Posterior cingulate gyrus (tissue), 11 donors: ENCODE data around the gene SNAP29.
A peak's percentile ranks its signal among the peaks of the same experiment; 100 is the strongest.
"Not testable (repeated sequence)": the region's sequence is repeated elsewhere in the genome, so short reads cannot be mapped to it uniquely, and the experiment has no call there.

ENCODE experiments used
- DNase-seq, 10 donors: peaks; one replicate each; pipeline versions ENCODE4 v3.0.0 to v3.0.0-alpha.2; 2020 to 2021; ENCODE audit warnings: mixed read lengths in 3 of 10
- intact Hi-C: fragments of 100-400 bp; cut with DNase I; formaldehyde crosslinking; loops from one replicate; pipeline ENCODE4 v1.15.1; 2023

SNAP29 gene

DNA sequence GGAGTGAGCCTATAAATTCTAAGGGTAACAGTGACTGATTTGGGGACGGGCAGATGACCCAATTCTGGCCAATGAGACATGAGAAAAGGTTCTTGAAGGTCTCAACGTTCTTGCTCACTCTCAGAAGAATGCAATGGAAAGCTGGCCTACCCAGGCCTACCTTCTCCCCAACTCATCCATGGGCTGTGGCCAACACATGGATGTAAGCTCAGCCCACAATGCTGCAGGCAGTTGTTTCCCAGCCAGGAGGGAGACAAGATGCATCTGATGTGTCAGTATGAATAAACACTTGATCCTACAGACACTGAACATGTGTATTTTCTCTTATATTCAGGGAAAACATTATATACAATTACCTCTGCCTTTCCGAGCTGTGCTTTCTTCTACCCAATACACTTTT lies 24.6 kb upstream of the SNAP29 start:
- intact Hi-C loops: no loop called here
- DNase-seq: no peak

GRCh38 chr22:20834725-20835124 lies 24.1 kb upstream of the SNAP29 start:
- intact Hi-C loops: no loop called here

DNA sequence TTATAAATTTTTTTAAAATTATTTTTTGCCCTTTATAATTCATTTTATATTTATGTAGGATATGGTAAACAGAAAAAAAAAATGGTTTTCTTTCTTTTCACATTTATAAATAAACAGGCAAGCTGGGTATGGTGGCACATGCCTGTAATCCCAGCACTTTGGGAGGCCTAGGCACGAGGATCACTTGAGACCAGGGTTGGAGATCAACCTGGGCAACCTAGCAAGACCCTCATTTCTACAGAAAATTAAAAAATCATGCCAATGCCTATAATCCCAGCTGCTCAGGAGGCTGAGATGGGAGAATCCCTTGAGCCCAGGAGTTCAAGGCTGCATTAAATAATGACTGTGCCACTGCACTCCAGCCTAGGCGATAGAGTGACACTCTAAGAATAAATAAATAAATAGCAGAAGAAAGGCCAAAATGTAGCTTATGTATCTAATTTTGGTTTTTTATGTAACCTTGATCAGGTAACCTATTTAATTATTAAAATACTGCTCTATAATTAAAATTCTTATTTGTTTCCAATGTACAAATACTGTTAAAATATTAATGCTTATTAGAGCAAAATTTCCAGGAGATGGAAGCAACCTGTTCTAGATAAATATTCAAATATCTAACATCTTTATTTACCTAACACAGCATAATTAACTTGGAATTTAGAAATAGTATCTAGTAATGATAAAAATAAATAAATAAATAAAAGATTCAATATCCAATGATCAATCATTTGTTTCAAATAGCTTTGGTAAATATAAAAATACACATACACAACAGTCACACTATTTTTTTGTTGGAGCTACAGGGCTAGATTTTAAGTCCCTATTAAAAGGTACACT lies 21.6 kb upstream of the SNAP29 start:
- DNase-seq: no peak
- intact Hi-C loops: no loop called here

More at GRCh38 chr22:20834725-20835124, 24.1 kb upstream of the SNAP29 start:
- DNase-seq: no peak

- intact Hi-C loops, DNase-seq: not testable (repeated sequence)
Observed at GRCh38 chr22:20839354-20839753, 19.5 kb upstream of the SNAP29 start.

- intact Hi-C loops: no loop called here
- DNase-seq: no peak
Observed at GRCh38 chr22:20839837-20840645, 18.8 kb upstream of the SNAP29 start.

DNA sequence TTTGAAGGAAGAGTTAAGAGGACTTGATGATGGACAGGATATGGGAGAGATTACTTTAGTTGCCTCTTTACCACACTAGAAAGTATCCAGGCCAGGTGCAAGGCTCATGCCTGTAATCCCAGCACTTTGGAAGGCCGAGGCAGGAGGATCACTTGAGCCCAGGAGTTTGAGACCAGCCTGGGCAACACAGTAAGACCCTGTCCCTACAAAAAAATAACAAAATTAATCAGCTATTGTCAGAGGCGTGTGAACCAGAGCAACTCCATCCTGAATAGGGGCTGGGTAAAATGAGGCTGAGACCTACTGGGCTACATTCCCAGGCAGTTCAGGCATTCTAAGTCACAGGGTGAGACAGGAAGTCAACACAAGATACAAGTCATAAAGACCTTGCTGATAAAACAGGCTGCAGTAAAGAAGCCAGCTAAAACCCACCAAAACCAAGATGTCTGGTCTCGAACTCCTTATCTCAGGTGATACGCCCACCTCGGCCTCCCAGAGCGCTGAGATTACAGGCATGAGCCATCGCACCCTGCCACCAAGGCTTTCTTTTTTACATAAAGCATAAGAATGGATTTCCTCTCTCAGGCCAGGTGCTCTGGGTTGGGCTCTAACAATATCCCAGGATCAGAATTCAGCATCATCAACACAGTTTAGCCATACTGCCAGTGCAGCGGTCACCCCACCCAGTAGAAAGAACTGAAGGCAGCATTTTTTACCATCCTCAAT lies 18.0 kb upstream of the SNAP29 start:
- no peak for DNase-seq
- intact Hi-C loops: no loop called here

DNA sequence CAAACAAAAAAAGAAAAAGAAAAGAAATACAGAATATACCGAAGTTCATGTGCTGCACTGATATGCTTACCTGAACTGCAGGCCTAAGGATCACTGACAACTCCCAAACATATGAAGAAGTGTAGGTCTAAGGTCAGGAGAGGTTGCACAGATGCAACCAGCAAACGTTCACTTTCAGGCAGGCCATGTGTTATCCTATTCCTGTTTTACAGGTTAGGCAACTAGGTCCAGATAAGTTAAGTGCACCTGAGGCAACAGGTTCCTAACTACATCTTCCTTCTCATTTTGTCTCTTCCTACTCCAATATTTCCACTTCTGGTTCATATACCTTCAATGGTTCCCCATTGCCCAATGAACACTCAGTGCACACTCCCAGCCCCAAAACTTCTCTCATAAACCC lies 15.3 kb upstream of the SNAP29 start:
- intact Hi-C loops: no loop called here
- no peak for DNase-seq

GRCh38 chr22:20844055-20845037 lies 14.5 kb upstream of the SNAP29 start:
- intact Hi-C loops: no loop called here
- no peak for DNase-seq

- no peak for DNase-seq
- intact Hi-C loops: no loop called here
Observed at GRCh38 chr22:20847318-20847822, 11.4 kb upstream of the SNAP29 start.

DNA sequence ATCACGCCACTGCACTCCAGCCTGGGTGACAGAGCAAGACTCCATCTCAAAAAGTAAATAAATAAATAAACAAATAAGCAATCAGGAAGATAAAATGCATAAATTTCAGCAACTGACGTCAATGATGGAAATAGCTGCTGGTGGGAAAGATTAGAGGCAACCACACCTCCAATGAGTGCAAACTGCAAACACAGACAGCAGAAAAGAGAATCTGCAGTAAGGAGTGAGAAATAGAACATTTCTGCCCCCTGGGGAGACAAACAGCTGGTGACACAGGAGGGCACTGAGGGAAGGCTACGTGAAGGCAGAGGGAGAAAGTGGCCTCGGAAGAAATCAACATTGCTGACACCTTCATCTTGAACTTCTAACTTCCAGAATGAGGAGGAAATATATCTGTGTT lies 6.7 kb upstream of the SNAP29 start:
- intact Hi-C loops: no loop called here
- DNase-seq: no peak

DNA sequence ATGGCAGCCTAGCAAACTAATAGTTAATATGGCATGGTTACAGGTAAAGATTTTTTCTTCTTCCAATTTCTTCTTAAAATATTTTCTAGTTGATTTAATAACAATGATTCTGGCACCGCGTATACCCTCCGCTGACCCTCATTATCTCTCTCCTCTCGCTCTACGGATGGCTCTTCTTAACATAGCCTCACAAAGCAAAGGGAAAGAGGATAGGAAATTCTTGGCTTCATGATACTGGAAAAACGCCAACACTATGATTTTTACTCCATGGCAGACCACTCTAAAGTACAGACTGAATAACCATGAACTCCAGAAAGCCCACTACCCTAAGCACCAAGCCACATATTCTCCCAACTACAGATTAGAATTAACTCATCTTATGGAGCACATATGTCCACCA lies 6.3 kb upstream of the SNAP29 start:
- DNase-seq: no peak
- intact Hi-C loops: no loop called here

GRCh38 chr22:20853236-20853660 lies 5.6 kb upstream of the SNAP29 start:
- DNase-seq: peak in 1 of 10 donors; percentile 5
- intact Hi-C loops: no loop called here

DNA sequence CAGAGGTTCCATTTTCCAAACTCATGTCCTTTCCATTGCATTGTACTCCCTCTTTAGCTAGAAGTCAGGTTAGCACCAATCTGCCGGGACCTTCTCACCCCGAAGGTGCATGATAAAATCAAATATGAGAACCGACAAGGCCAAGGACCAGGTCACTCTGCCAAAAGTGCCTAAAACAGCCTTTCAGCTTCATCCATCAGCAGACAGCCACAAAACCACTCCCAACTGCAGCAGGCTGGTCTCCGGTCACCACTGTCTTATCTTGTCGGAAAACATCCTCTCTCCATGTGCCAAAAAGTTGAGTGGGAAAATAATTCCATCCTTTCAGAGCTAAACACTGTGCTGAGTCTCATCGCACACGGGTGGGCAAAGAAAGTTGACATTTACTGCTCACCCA lies 1.6 kb upstream of the SNAP29 start:
- DNase-seq: peak in 1 of 10 donors; percentile 12
- intact Hi-C loops: loop anchor here (5.0 kb wide), 2 partner anchors 125 to 145 kb away; partner anchors contain the start of genes LZTR1 and THAP7

GRCh38 chr22:20857838-20858614 lies 781 bp upstream of the SNAP29 start:
- DNase-seq: peak; percentile 62 to 97 (median 76)
- intact Hi-C loops: loop anchor here (1.0 to 5.0 kb wide), 3 partner anchors 59 to 144 kb away; partner anchors contain the start of genes CRKL, LZTR1 and THAP7

DNA sequence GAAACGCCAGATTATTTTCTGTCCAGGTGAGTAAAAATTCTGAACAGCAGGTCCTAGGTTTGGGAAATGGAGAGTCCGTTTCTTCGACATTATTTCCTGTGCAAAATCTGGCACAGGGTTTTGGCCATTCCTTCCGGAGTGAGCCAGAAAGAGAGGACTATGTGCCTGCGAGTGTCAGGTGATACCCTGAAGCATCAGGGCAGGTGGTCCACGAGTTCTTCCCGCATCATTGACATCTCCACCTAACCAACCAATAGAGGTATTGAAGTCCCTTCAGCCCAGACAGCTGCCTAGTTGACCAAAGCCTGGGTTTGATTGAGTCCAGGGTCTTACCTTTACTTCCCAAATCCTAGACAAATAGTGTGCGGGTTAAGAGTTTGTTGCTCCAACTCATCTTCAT lies 808 bp downstream of the SNAP29 start:
- intact Hi-C loops: loop anchor here (5.0 kb wide), 2 partner anchors 123 to 143 kb away; partner anchors contain the start of genes LZTR1 and THAP7
- DNase-seq: peak in 1 of 10 donors; percentile 11

- peak in 1 of 10 donors; percentile 5 for DNase-seq
- intact Hi-C loops: no loop called here
Observed at GRCh38 chr22:20862540-20862939, 3.7 kb downstream of the SNAP29 start.

- peak in 2 of 10 donors; percentile 11 to 22 for DNase-seq
- intact Hi-C loops: no loop called here
Observed at GRCh38 chr22:20863366-20863765, 4.6 kb downstream of the SNAP29 start.

GRCh38 chr22:20864186-20864908 lies 5.5 kb downstream of the SNAP29 start:
- DNase-seq: peak in 2 of 10 donors; percentile 42 to 61

More at GRCh38 chr22:20864186-20864908, 5.5 kb downstream of the SNAP29 start:
- intact Hi-C loops: no loop called here
